ENCODE results near the gene ZC3H12C. TPM values are rescaled to one million over a fixed set of nuclear protein-coding genes. Genes with fewer than 3 reads are reported as not detected.

Gene ZC3H12C
- total RNA-seq, 4 donors from 2014 or later: 5.5 to 10.1 (median 7.8) TPM

GRCh38 chr11:110050201-110050506 lies 43.0 kb upstream of the ZC3H12C start:
- Histone ChIP-seq H3K27me3 (no peaks in the 10 kb centered on the region), H3K27ac (no peak overlapping the region), H3K4me3 (no peak overlapping the region), H3K36me3 (no peaks in the 10 kb centered on the region), H3K9me3 (peaks cover 0 to 14% (median 0%) of the 10 kb centered on the region in 3 donors), H3K4me1 (no peaks in the 10 kb centered on the region)
- intact Hi-C loops (cut with DNase I): no loop called here
- WGBS, 2 donors: 86 to 88% methylated on average over 7 to 8 of the region's 8 CpGs
- TF ChIP-seq POLR2A (IDR thresholded peaks at IDR 0.05): no peak
- TF ChIP-seq, protein P1, sequence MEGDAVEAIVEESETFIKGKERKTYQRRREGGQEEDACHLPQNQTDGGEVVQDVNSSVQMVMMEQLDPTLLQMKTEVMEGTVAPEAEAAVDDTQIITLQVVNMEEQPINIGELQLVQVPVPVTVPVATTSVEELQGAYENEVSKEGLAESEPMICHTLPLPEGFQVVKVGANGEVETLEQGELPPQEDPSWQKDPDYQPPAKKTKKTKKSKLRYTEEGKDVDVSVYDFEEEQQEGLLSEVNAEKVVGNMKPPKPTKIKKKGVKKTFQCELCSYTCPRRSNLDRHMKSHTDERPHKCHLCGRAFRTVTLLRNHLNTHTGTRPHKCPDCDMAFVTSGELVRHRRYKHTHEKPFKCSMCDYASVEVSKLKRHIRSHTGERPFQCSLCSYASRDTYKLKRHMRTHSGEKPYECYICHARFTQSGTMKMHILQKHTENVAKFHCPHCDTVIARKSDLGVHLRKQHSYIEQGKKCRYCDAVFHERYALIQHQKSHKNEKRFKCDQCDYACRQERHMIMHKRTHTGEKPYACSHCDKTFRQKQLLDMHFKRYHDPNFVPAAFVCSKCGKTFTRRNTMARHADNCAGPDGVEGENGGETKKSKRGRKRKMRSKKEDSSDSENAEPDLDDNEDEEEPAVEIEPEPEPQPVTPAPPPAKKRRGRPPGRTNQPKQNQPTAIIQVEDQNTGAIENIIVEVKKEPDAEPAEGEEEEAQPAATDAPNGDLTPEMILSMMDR (IDR thresholded peaks at IDR 0.05): no peak
- DNase-seq: no peak

DNA sequence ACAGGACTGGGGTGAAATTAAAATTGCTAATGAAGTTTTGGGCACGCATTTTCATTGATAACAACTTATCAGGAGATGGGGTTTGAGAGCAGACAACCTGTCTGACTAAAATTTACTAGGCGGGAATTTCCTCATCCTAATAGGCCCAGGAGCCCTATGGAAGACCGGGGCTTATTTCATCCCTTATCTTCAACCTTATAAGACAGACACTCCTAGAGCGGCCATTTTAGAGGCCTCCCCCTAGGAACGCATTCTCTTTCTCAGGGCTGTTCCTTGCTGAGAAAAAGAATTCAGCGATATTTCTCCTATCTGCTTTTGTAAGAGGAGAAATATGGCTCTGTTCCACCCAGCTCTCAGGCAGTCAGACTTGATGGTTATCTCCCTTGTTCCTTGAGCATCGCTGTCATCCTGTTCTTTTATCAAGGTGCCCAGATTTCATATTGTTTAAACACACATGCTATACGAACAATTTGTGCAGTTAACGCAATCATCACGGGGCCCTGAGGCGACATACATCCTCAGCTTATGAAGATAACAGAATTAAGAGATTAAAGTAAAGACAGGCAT lies 39.3 kb upstream of the ZC3H12C start:
- H3K4me3 ChIP-seq: no peak overlapping the region
- intact Hi-C loops (cut with DNase I): no loop called here
- H3K36me3 ChIP-seq: no peaks in the 10 kb centered on the region
- TF ChIP-seq POLR2A (IDR thresholded peaks at IDR 0.05): no peak
- TF ChIP-seq, protein P1 (IDR thresholded peaks at IDR 0.05): no peak
- no peak for DNase-seq
- H3K27me3 ChIP-seq: no peaks in the 10 kb centered on the region
- H3K27ac ChIP-seq: no peak overlapping the region
- peaks cover 0 to 14% (median 0%) of the 10 kb centered on the region in 3 donors for H3K9me3 ChIP-seq
- H3K4me1 ChIP-seq: no peaks in the 10 kb centered on the region
- 93 to 94% methylated on average over 11 of the region's 11 CpGs for WGBS, 2 donors

GRCh38 chr11:110056956-110057355 lies 36.2 kb upstream of the ZC3H12C start:
- no peak for TF ChIP-seq POLR2A (IDR thresholded peaks at IDR 0.05)
- TF ChIP-seq, protein P1 (IDR thresholded peaks at IDR 0.05): no peak
- Histone ChIP-seq H3K36me3 (no peaks in the 10 kb centered on the region), H3K27ac (no peak overlapping the region), H3K4me3 (no peak overlapping the region), H3K4me1 (no peaks in the 10 kb centered on the region), H3K9me3 (peaks cover 0 to 14% (median 0%) of the 10 kb centered on the region in 3 donors), H3K27me3 (no peaks in the 10 kb centered on the region)
- intact Hi-C loops (cut with DNase I): no loop called here
- 47 to 85% methylated on average over 2 of the region's 2 CpGs for WGBS, 2 donors
- DNase-seq: no peak

DNA sequence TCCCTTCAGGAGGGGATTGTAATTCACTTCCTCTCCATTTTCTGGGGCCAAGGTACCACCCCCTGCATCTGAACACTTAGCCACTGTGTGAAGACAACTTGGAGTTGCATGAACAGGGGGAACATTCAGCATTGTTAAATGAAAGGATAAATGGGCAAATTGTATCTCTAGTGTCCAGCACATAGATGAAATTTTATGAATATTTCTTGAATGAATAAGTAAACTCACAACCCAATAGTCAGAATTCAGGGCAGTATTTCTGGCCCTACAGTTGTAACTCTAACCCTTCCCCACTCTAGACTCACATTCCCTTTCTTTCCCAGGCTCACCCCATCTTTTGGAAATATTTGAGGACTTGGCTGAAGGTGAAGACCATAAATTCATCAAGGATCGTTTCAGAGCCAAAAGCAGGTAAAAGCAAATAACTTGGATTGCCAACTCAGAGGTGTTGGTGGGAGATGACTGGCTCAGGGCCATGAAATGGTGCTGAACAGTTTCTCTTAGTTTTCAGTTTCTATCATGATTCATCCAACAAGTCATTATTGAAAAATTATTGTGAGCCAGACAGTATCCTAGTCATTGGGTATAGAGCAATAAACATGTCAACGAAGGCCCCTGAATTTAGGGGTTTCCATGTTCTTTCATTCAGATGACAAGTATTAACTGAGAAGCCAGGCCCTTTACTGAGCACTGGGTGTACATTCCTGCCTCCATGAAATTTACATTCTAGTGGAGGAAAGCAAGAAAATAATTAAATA lies 33.3 kb upstream of the ZC3H12C start:
- H3K27me3 ChIP-seq: no peaks in the 10 kb centered on the region
- no peak for TF ChIP-seq POLR2A (IDR thresholded peaks at IDR 0.05)
- TF ChIP-seq, protein P1 (IDR thresholded peaks at IDR 0.05): no peak
- DNase-seq: no peak
- H3K27ac ChIP-seq: no peak overlapping the region
- H3K4me1 ChIP-seq: no peaks in the 10 kb centered on the region
- intact Hi-C loops (cut with DNase I): no loop called here
- H3K4me3 ChIP-seq: no peak overlapping the region
- no peaks in the 10 kb centered on the region for H3K36me3 ChIP-seq
- 62 to 63% methylated on average over 2 of the region's 2 CpGs for WGBS, 2 donors
- H3K9me3 ChIP-seq: no peaks in the 10 kb centered on the region

- 24 to 29% methylated on average over 1 of the region's 1 CpG for WGBS, 2 donors
- no peaks in the 10 kb centered on the region for H3K36me3 ChIP-seq
- no peaks in the 10 kb centered on the region for H3K27me3 ChIP-seq
- H3K4me3 ChIP-seq: no peak overlapping the region
- H3K27ac ChIP-seq: no peak overlapping the region
- intact Hi-C loops (cut with DNase I): no loop called here
- H3K9me3 ChIP-seq: no peaks in the 10 kb centered on the region
- TF ChIP-seq, protein P1 (IDR thresholded peaks at IDR 0.05): no peak
- no peak for DNase-seq
- no peaks in the 10 kb centered on the region for H3K4me1 ChIP-seq
Measured at GRCh38 chr11:110061296-110061695, 31.9 kb upstream of the ZC3H12C start.

Measured in esophagus squamous epithelium (tissue), 5 donors.